GM12878 (cell line): Measurements from ENCODE around the gene PCCA.

Experiments
- ASH2L ChIP-seq: fragments of 300-600, 200-600 bp; sonication (generic); IDR thresholded peaks from 2 replicates; pipeline ENCODE4 v1.6.1; 2017; ENCODE audit warnings: low read depth, mild to moderate bottlenecking, borderline replicate concordance
- DPF2 ChIP-seq: fragments of 450-650 bp; IDR thresholded peaks from 2 replicates; pipeline ENCODE4 v1.6.1; 2017; ENCODE audit warnings: mild to moderate bottlenecking
- NBN ChIP-seq: fragments of 450-650 bp; IDR thresholded peaks from 2 replicates; pipeline ENCODE4 v1.6.1; 2016
- RAD21 ChIP-seq: IDR thresholded peaks from 2 replicates; pipeline ENCODE4 v1.6.1; 2011; ENCODE audit warnings: mild to moderate bottlenecking, low read depth, low read length, moderate library complexity; ENCODE audit not compliant: insufficient read depth
- SMC3 ChIP-seq: IDR thresholded peaks from 2 replicates; pipeline ENCODE4 v1.6.1; 2011; ENCODE audit warnings: low read length, improper control_type of control experiment, borderline replicate concordance
- SREBF2 ChIP-seq: IDR thresholded peaks from 2 replicates; pipeline ENCODE4 v1.6.1; 2012; ENCODE audit warnings: mild to moderate bottlenecking, low read length
- TF ChIP-seq, protein P1 (sequence below): IDR thresholded peaks from 2 replicates; pipeline ENCODE4 v1.6.1; 2011; ENCODE audit warnings: mild to moderate bottlenecking, low read depth, low read length, moderate library complexity; ENCODE audit not compliant: insufficient replicate concordance
- TF ChIP-seq, protein P2 (sequence below): IDR thresholded peaks from 2 replicates; pipeline ENCODE4 v1.6.1; 2012; ENCODE audit warnings: mild to moderate bottlenecking, low read depth, low read length

DNA sequence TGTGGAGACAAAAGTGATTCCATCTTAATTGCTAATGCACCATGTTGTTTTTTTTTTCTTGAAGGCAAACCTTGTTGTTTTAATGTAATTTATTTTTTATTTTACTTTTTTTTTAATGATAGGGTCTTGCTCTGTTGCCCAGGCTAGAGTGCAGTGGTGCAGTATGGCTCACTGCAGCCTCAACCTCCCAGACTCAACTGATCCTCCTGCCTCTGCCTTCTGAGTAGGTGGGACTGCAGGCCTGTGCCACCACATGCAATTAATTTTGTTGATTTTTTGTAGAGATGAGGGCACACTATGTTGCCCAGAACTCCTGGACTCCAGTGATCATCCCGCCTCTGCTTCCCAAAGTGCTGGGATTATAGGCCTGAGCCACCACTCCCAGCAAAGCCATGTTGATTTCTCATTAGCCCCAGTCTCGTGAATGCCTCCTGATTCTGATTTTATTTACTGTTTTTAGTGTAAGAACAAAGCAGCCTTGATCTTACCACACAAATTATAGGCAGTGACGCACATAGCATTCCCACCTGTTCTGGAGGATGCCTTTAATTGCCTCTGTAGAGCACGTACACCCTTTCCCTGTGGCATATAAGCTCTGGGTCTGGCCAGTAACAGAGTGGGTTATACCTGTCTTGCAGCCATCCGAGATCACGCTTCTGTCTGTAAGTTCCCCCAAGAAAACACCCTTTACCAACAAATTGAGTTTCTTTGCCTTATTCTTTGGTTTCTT is 349.3 kb downstream of the PCCA start:
- TF ChIP-seq DPF2 (no peak), NBN (no peak), RAD21 (no peak), ASH2L (no peak), SMC3 (no peak), SREBF2 (no peak)
- TF ChIP-seq, protein P1, sequence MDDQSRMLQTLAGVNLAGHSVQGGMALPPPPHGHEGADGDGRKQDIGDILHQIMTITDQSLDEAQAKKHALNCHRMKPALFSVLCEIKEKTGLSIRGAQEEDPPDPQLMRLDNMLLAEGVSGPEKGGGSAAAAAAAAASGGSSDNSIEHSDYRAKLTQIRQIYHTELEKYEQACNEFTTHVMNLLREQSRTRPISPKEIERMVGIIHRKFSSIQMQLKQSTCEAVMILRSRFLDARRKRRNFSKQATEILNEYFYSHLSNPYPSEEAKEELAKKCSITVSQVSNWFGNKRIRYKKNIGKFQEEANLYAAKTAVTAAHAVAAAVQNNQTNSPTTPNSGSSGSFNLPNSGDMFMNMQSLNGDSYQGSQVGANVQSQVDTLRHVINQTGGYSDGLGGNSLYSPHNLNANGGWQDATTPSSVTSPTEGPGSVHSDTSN: no peak
- TF ChIP-seq, protein P2, sequence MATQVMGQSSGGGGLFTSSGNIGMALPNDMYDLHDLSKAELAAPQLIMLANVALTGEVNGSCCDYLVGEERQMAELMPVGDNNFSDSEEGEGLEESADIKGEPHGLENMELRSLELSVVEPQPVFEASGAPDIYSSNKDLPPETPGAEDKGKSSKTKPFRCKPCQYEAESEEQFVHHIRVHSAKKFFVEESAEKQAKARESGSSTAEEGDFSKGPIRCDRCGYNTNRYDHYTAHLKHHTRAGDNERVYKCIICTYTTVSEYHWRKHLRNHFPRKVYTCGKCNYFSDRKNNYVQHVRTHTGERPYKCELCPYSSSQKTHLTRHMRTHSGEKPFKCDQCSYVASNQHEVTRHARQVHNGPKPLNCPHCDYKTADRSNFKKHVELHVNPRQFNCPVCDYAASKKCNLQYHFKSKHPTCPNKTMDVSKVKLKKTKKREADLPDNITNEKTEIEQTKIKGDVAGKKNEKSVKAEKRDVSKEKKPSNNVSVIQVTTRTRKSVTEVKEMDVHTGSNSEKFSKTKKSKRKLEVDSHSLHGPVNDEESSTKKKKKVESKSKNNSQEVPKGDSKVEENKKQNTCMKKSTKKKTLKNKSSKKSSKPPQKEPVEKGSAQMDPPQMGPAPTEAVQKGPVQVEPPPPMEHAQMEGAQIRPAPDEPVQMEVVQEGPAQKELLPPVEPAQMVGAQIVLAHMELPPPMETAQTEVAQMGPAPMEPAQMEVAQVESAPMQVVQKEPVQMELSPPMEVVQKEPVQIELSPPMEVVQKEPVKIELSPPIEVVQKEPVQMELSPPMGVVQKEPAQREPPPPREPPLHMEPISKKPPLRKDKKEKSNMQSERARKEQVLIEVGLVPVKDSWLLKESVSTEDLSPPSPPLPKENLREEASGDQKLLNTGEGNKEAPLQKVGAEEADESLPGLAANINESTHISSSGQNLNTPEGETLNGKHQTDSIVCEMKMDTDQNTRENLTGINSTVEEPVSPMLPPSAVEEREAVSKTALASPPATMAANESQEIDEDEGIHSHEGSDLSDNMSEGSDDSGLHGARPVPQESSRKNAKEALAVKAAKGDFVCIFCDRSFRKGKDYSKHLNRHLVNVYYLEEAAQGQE: no peak
